Vagina (tissue), 2 donors: ENCODE results near the gene UCP3.

Experiments used
- CTCF ChIP-seq, 3 experiments: fragments of 450-650 bp in 2 of 3; fragments of 200-600 bp in 1 of 3; sonication (generic) in 1 of 3; IDR thresholded peaks; one replicate each; pipeline ENCODE4 v1.5.1; 2017 to 2019; ENCODE audit warnings: antibody characterized with exemption in 3 of 3, mild to moderate bottlenecking in 2 of 3, moderate library complexity in 2 of 3
- POLR2A ChIP-seq, 2 donors: fragments of 450-650 bp; IDR thresholded peaks; one replicate each; pipeline ENCODE4 v1.6.1; 2017; ENCODE audit warnings: antibody characterized with exemption in 2 of 2, mild to moderate bottlenecking in 2 of 2, moderate library complexity in 2 of 2

GRCh38 chr11:74044538-74044937, 35.7 kb upstream of the UCP3 start:
- TF ChIP-seq POLR2A (IDR thresholded peaks at IDR 0.05) (no peak), CTCF (IDR thresholded peaks at IDR 0.05) (no peak)
